Subcutaneous adipose tissue (tissue), 4 donors: ENCODE measurements around the gene IQCK. TPM values are rescaled to one million over a fixed set of nuclear protein-coding genes. Genes with fewer than 3 reads are reported as not detected.

ENCODE experiments used
- total RNA-seq, 4 donors: library from RNA; depleted of rRNA; stranded (reverse); fragments of >200 nt; gene quantifications; one replicate each; pipeline ENCODE4 v1.1.0, GENCODE V29; 2016
- TF ChIP-seq, protein P1 (sequence below): fragments of 450-650 bp; IDR thresholded peaks from one replicate; pipeline ENCODE4 v1.5.1; 2016; ENCODE audit warnings: low read depth, mild to moderate bottlenecking, control low read depth, antibody characterized with exemption, moderate library complexity

Gene IQCK
- total RNA-seq, 4 donors from 2014 or later, result 16.7 to 37.0 (median 26.9) TPM

DNA sequence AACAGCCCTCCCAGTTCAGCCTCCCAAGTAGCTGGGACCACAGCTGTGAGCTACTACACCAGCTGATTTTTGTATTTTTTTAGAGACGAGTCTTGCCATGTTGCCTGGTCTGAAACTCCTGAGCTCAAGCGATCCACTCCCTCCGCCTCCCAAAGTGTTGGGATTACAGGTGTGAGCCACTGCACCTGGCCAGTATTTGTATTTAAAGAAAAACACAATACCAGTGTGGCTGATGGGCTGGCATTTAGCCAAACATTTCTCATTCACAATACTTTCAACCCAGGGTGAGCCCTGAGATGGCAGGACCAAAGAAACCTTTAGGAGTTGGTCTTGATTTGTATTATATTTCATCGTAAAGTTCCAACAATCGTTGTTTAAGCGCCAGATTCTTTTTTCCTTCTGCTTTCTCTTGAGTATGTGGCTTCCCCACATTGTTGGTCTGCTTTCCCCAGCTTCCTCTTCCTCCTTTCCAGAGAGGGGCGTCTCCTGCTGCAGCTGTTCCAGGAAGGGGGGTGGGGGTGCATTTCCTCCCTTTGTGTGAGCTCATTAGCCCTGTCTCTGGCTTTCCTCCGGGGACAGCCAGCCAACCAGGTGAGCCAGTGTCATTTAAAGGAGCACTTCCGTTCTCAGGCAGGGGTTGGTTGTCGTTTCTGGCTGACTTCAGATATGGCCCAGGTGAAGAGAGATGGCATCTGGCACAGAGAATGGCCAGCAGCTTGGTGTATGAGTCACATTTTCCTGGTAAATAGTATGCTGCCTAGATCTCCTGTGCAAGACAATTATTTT is 86.7 kb downstream of the IQCK start:
- TF ChIP-seq, protein P1, sequence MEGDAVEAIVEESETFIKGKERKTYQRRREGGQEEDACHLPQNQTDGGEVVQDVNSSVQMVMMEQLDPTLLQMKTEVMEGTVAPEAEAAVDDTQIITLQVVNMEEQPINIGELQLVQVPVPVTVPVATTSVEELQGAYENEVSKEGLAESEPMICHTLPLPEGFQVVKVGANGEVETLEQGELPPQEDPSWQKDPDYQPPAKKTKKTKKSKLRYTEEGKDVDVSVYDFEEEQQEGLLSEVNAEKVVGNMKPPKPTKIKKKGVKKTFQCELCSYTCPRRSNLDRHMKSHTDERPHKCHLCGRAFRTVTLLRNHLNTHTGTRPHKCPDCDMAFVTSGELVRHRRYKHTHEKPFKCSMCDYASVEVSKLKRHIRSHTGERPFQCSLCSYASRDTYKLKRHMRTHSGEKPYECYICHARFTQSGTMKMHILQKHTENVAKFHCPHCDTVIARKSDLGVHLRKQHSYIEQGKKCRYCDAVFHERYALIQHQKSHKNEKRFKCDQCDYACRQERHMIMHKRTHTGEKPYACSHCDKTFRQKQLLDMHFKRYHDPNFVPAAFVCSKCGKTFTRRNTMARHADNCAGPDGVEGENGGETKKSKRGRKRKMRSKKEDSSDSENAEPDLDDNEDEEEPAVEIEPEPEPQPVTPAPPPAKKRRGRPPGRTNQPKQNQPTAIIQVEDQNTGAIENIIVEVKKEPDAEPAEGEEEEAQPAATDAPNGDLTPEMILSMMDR, result no peak

DNA sequence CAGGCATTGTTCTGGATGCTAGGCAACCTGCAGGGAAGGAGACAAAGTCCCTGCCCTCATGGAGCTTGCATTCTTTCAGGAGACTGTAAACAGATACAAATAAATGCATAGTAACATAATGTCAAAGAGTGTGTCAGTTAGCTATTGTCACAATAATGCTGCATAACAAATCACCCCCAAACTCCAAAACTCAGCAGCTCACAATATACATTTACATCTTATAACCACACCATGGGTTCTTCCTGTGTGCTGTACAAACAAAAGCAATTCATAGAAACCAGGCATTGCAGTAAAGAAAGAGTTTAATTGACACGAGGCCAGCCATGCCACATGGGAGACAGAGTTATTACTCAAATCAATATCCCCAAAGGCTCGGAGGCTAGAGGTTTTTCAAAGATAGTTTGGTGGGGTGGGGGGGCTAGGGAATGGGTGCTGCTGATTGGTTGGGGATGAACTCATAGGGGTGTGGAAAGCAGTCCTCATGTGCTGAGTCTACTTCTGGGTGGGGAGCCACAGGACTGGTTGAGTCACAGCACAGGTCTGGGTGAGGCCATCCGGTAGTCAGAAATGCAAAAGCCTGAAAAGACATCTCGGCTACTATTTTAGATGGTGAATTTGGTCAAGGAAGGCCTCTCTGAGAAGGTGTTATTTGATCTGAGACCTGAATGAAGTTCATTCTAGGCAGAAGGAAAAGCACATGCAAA is 87.5 kb downstream of the IQCK start:
- TF ChIP-seq, protein P1, result no peak

DNA sequence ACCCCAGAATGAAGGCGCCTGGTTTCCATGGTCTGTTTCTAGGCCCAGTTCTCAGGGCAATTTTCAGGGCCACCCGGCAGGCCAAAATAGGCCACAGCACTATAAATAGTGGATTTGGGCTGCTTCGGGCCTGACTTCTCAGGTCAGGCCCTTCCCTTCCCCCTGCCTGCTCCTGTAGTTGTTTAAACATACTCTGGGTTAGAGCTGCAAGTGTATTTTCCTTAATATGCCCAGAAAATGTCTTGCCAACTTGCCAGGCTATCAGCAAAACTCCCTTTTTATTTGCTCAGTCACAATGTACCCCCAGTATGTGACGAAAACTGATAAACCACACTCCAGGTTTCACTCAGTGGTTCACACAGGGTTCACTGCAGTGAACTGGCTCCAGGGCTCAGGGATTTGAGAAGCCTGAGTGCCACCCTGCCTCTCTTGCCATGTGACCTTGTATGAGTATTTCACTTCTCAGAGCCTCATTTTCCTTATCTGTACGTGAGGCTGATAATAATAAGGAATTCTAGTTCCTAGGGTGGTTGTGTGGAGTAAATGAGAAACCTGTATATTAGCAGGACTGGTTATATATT is 90.1 kb downstream of the IQCK start:
- TF ChIP-seq, protein P1, result no peak

DNA sequence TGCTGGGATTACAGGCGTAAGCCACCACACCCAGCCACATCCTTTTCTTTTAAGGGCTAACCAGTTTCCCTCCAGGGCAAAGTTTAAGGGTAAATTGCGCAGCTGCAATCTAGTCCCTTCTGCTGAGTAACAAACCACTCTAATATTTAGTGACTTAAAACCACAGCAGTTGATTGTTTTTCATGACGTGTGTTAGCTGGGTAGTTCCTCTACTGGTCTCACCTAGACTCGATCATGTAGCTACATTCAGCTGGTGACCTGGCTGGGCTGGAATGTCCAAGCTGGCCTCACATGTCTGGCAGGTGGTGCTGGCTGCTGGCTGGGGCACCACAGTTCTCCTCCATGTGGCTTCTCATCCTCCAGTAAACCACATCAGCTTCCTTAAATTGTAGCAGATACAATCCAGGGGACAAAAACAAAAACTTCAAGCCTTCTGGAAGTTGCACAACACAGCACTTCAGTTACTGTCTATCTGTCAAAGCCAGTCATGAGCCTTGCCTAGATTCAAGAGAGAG is 91.1 kb downstream of the IQCK start:
- TF ChIP-seq, protein P1, result no peak

DNA sequence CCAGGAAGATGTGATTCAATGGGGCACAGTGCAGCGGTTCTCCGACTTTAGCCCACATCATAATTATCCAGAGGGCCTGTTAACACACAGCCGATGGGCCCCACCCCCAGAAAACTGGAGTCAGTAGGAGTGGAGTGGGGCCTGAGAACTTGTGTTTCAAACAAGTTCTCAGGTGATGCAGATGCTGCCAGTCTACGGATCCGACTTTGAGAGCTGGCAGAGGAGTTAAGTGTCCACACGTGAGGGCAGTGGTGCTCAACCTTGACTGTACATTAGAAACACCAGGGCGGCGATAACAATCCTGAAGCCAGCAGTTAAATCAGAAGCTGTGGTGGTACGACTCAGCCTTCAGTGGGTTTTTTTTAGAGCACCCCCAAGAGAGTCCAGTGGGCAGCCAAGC is 91.6 kb downstream of the IQCK start:
- TF ChIP-seq, protein P1, result no peak

DNA sequence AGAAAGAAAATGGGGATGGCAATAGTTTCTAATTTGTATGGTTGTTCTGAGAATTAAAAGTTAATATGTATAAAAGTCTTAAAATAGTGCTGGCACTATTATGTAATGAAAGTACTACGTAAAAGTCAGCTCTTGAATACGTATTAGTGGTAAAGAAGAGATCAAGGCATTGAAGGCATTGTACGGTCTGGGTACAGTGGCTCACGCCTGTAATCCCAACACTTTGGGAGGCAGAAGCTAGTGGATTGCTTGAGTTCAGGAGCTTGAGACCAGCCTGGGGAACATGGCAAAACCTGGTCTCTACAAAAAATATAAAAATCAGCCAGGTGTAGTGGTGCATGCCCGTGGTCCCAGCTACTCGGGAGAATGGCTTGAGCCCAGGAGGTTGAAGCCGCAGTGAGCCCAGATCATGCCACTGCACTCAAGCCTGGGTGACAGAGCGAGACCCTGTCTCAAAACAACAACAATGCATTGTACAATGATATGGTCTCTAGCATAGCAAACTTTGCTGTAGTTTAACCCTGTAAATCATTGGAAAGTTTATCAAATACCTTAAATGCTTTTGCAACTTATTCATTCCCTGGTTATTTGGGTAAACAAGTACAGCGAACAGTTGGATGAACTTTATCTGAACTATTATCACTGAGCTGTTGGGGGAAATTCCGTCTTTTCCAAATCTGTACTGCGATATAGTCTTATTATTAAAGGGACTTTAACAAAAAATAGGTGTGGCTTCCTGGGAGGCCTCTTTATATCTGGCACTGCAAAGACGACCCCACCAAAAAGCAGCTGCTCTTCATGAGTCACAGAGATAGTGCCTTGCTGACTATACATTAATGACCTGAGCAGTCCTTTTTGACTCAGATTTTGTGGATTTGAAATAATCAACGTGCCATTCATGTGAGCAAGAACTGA is 93.0 kb downstream of the IQCK start:
- TF ChIP-seq, protein P1, result no peak
